Calu3 (cell line): ENCODE measurements around the gene SGO2. TPM values are rescaled to one million over a fixed set of nuclear protein-coding genes. Genes with fewer than 3 reads are reported as not detected.

Experiments used
- BruUV-seq: library from RNA; stranded (reverse); fragments of 400-500 nt; replicated peaks from 2 replicates; lab custom pipeline; 2021; lab: Mats Ljungman, UMichigan
- CTCF ChIA-PET: fragments of 300-600 bp; sonication (Branson Sonifier 250); formaldehyde crosslinking; loops from one replicate; lab custom pipeline; 2022; ENCODE audit warnings: antibody characterized with exemption; lab: Charles Lee
- DNase-seq: peaks from one replicate; pipeline ENCODE4 v3.0.0; 2022
- H3K27ac Mint-ChIP-seq: one replicate; pipeline ENCODE4 v1.8.0; 2022; ENCODE audit warnings: mixed read lengths; ENCODE audit not compliant: unreplicated experiment
- H3K27me3 Mint-ChIP-seq: one replicate; pipeline ENCODE4 v1.8.0; 2022; ENCODE audit warnings: mixed read lengths; ENCODE audit not compliant: unreplicated experiment
- H3K36me3 Mint-ChIP-seq: one replicate; pipeline ENCODE4 v1.8.0; 2022; ENCODE audit warnings: mild to moderate bottlenecking, moderate library complexity, mixed read lengths; ENCODE audit not compliant: insufficient read depth, unreplicated experiment
- H3K4me1 Mint-ChIP-seq: one replicate; pipeline ENCODE4 v1.8.0; 2022; ENCODE audit warnings: mild to moderate bottlenecking, low read depth, mixed read lengths; ENCODE audit not compliant: unreplicated experiment
- H3K4me3 Mint-ChIP-seq: one replicate; pipeline ENCODE4 v1.8.0; 2022; ENCODE audit warnings: mild to moderate bottlenecking, low read depth, moderate library complexity, mixed read lengths; ENCODE audit not compliant: unreplicated experiment
- H3K9me3 Mint-ChIP-seq: one replicate; pipeline ENCODE4 v1.8.0; 2022; ENCODE audit warnings: low read depth, mixed read lengths; ENCODE audit not compliant: unreplicated experiment
- intact Hi-C: fragments of 100-400 bp; cut with micrococcal nuclease; formaldehyde crosslinking; loops from one replicate; pipeline ENCODE4 v1.10.0; 2022; ENCODE audit not compliant: unreplicated experiment
- total RNA-seq: library from RNA; stranded (reverse); gene quantifications from 2 replicates; pipeline ENCODE4 v1.2.3, GENCODE V29; 2022
- TF ChIP-seq, protein P1 (sequence below): fragments of 200-600 bp; IDR thresholded peaks from one replicate; pipeline ENCODE4 v1.8.0; 2022; ENCODE audit warnings: antibody characterized with exemption; ENCODE audit not compliant: unreplicated experiment

SGO2 gene
- total RNA-seq, 1 experiment from 2014 or later = 22.9 TPM

DNA sequence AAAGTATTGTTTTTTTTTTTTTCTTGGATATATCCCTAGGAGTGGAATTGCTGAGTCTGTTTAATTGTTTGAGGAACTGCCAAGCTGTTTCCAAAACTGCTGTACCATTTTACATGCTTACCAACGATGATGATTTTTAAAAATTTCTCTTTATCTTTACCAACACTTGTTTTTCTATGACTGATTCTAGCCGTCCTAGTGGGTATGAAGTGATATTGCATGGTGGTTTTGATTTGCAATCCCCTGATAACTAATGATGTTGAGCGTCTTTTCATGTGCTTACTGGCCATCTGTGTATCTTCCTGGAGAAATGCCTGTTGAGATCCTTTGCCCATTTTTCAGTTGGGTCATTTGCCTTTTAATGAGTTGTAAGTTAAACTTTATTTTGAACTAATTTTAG is 51.0 kb downstream of the SGO2 start:
- CTCF ChIA-PET = no interaction called here
- DNase-seq = no peak
- BruUV-seq = no TSS peak
- TF ChIP-seq, protein P1, sequence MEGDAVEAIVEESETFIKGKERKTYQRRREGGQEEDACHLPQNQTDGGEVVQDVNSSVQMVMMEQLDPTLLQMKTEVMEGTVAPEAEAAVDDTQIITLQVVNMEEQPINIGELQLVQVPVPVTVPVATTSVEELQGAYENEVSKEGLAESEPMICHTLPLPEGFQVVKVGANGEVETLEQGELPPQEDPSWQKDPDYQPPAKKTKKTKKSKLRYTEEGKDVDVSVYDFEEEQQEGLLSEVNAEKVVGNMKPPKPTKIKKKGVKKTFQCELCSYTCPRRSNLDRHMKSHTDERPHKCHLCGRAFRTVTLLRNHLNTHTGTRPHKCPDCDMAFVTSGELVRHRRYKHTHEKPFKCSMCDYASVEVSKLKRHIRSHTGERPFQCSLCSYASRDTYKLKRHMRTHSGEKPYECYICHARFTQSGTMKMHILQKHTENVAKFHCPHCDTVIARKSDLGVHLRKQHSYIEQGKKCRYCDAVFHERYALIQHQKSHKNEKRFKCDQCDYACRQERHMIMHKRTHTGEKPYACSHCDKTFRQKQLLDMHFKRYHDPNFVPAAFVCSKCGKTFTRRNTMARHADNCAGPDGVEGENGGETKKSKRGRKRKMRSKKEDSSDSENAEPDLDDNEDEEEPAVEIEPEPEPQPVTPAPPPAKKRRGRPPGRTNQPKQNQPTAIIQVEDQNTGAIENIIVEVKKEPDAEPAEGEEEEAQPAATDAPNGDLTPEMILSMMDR = no peak
- H3K27me3 Mint-ChIP-seq = no peaks in the 10 kb centered on the region
- intact Hi-C loops = loop anchor here (5.0 kb wide), 1 partner anchor 605 kb away; no protein-coding TSS in a partner anchor
- H3K9me3 Mint-ChIP-seq = no peaks in the 10 kb centered on the region
- no peak overlapping the region for H3K4me3 Mint-ChIP-seq
- H3K27ac Mint-ChIP-seq = no peak overlapping the region
- H3K4me1 Mint-ChIP-seq = no peaks in the 10 kb centered on the region
- peaks cover 4% of the 10 kb centered on the region for H3K36me3 Mint-ChIP-seq

DNA sequence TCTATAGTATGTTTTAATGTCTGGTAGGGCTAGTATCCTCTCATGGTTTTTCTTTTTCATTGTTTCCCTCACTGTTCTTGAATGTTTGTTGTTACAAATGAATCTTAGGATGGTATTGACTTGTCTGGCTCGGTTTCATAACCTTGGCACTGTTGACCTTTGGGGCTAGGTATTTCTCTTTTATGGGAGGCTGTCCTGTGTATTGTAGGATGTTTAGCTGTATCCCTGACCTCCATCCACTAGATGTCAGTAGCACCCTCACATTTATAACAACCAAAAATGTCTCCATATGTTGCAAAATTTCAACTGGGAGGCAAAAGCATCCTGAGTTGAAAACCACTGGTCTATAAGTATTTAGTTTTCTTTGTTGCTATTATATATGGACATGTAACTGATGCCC is 52.8 kb downstream of the SGO2 start:
- intact Hi-C loops = loop anchor here (1.0 to 5.0 kb wide), 4 partner anchors 80 to 606 kb away; no protein-coding TSS in a partner anchor
- H3K27ac Mint-ChIP-seq = no peak overlapping the region
- H3K36me3 Mint-ChIP-seq = peaks cover 4% of the 10 kb centered on the region
- no peaks in the 10 kb centered on the region for H3K9me3 Mint-ChIP-seq
- no peaks in the 10 kb centered on the region for H3K4me1 Mint-ChIP-seq
- CTCF ChIA-PET = interaction anchor here (0.9 to 1.5 kb wide), 3 partner anchors 124 to 178 kb away, joined by 3 to 12 read pairs (median 5); no protein-coding TSS in a partner anchor
- H3K4me3 Mint-ChIP-seq = no peak overlapping the region
- TF ChIP-seq, protein P1 = peak; percentile 51
- H3K27me3 Mint-ChIP-seq = no peaks in the 10 kb centered on the region
- BruUV-seq = no TSS peak
- DNase-seq = no peak

DNA sequence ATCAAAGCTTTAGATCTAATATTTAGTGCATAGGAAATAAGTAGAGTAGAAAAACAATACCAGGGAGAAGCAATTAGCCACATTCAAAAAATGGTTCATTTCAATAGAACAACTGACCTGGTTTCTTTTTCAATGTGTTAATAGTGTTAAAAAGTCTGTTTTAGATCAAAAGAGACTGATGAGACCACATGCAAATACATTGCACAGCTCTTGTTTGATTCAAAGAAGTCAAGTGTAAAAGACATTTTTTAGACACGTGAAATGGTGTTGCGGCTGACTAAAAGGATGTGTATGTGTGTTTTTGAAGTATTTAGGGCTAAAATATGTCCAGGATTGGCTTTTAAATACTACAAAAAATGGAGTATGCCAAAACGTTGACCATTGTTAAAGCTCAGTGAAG is 58.6 kb downstream of the SGO2 start:
- no peak for DNase-seq
- no peak overlapping the region for H3K27ac Mint-ChIP-seq
- no TSS peak for BruUV-seq
- H3K36me3 Mint-ChIP-seq = peaks cover 16% of the 10 kb centered on the region
- intact Hi-C loops = loop anchor here (1.0 to 2.0 kb wide), 2 partner anchors 39 to 116 kb away; no protein-coding TSS in a partner anchor
- CTCF ChIA-PET = interaction anchor here (0.6 kb wide), 1 partner anchor 266 kb away, joined by 5 read pairs; no protein-coding TSS in a partner anchor
- H3K4me1 Mint-ChIP-seq = no peaks in the 10 kb centered on the region
- H3K9me3 Mint-ChIP-seq = no peaks in the 10 kb centered on the region
- H3K27me3 Mint-ChIP-seq = peaks cover 6% of the 10 kb centered on the region
- TF ChIP-seq, protein P1 = no peak
- no peak overlapping the region for H3K4me3 Mint-ChIP-seq

DNA sequence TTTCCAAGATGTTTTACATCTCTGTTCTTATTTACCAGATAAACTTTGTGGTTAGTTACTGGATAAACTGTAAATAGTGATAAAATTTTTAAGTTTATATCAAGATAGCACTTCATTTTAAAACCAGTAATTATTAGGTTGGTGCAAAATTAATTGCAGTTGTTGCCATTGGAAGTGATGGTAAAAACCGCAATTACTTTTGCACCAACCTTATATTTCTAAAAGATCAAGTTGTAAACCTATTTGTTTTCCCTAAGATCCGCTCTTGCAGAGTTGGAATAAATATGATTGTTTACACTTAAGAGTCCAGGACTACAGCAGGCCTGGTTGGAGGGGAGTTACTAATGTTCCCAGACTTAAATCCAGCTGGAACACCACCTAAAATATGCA is 59.3 kb downstream of the SGO2 start:
- H3K4me1 Mint-ChIP-seq = peaks cover 2% of the 10 kb centered on the region
- H3K9me3 Mint-ChIP-seq = no peaks in the 10 kb centered on the region
- peaks cover 16% of the 10 kb centered on the region for H3K36me3 Mint-ChIP-seq
- no peak overlapping the region for H3K27ac Mint-ChIP-seq
- no TSS peak for BruUV-seq
- TF ChIP-seq, protein P1 = no peak
- H3K4me3 Mint-ChIP-seq = peak overlapping the region; percentile 80
- intact Hi-C loops = loop anchor here (1.0 to 2.0 kb wide), 2 partner anchors 40 to 115 kb away; no protein-coding TSS in a partner anchor
- DNase-seq = no peak
- CTCF ChIA-PET = interaction anchor here (0.6 to 0.9 kb wide), 4 partner anchors 114 to 266 kb away, joined by 3 to 7 read pairs (median 4); no protein-coding TSS in a partner anchor
- H3K27me3 Mint-ChIP-seq = peaks cover 13% of the 10 kb centered on the region
